Thymus (tissue), 2 donors: ENCODE results near the gene PDE6D. TPM values are rescaled to one million over a fixed set of nuclear protein-coding genes. Genes with fewer than 3 reads are reported as not detected.

Experiments
- polyA plus RNA-seq: library from polyadenylated mRNA; stranded (reverse); fragments of 200-250 nt; gene quantifications from one replicate; pipeline ENCODE4 v1.2.3, GENCODE V29; 2013
- total RNA-seq: library from RNA; stranded (reverse); fragments of 120-200 nt; gene quantifications from one replicate; pipeline ENCODE4 v1.2.4, GENCODE V29; 2013
- donor health status: healthy.

Gene PDE6D
- total and polyA plus RNA-seq, 2 donors: 44.2 to 46.2 TPM

Other genes starting within 250 kb of the PDE6D start
- gene TEX44, start 188.4 kb downstream of the PDE6D start, total RNA-seq: not detected
- gene TEX44, start 188.4 kb downstream of the PDE6D start, polyA plus RNA-seq: 0.02 TPM
- 3,368 TPM for gene PTMA, start 72.8 kb downstream of the PDE6D start, total RNA-seq
- 2,183 TPM for gene PTMA, start 72.8 kb downstream of the PDE6D start, polyA plus RNA-seq
- 18.6 TPM for gene COPS7B, start 5.2 kb upstream of the PDE6D start, total RNA-seq
- 29.0 TPM for gene COPS7B, start 5.2 kb upstream of the PDE6D start, polyA plus RNA-seq
- gene NPPC, start 145.1 kb upstream of the PDE6D start, total RNA-seq: 8.5 TPM
- 2.3 TPM for gene NPPC, start 145.1 kb upstream of the PDE6D start, polyA plus RNA-seq
- gene DIS3L2, start 180.4 kb upstream of the PDE6D start, total RNA-seq: 21.6 TPM
- 16.3 TPM for gene DIS3L2, start 180.4 kb upstream of the PDE6D start, polyA plus RNA-seq